CD4-positive, alpha-beta T cell treated with Interferon alpha-2 for 1 hour (primary cell): ENCODE measurements around the gene UBTFL1.
"Not testable (repeated sequence)": the region's sequence is repeated elsewhere in the genome, so short reads cannot be mapped to it uniquely, and the experiment has no call there.

Experiments used
- DNase-seq, 2 donors: peaks; one replicate each; pipeline ENCODE4 v3.0.0-alpha.2; 2020 to 2022

Gene UBTFL1

GRCh38 chr11:90085650-90086049 lies at the start of gene UBTFL1:
Gene UBTFL1, plus strand, starts transcription at chr11:90085950. Its CDS starts 0 bp downstream, at chr11:90085950.
- not testable (repeated sequence) for DNase-seq

GRCh38 chr11:90051591-90052209 lies 34.0 kb upstream of the UBTFL1 start:
- not testable (repeated sequence) for DNase-seq

- DNase-seq, result not testable (repeated sequence)
Observed at GRCh38 chr11:90052311-90052710, 33.4 kb upstream of the UBTFL1 start.

GRCh38 chr11:90053545-90053944 lies 32.2 kb upstream of the UBTFL1 start:
- DNase-seq, result not testable (repeated sequence)

GRCh38 chr11:90088731-90089130 lies 3.0 kb downstream of the UBTFL1 start:
- DNase-seq, result not testable (repeated sequence)

- not testable (repeated sequence) for DNase-seq
Observed at GRCh38 chr11:90095230-90095924, 9.6 kb downstream of the UBTFL1 start.

GRCh38 chr11:90098261-90098660 lies 12.5 kb downstream of the UBTFL1 start:
- not testable (repeated sequence) for DNase-seq

GRCh38 chr11:90100431-90100830 lies 14.7 kb downstream of the UBTFL1 start:
- DNase-seq, result no peak

GRCh38 chr11:90113541-90113940 lies 27.8 kb downstream of the UBTFL1 start:
- no peak for DNase-seq

- no peak for DNase-seq
Observed at GRCh38 chr11:90120191-90120590, 34.4 kb downstream of the UBTFL1 start.

GRCh38 chr11:90124371-90124770 lies 38.6 kb downstream of the UBTFL1 start:
- no peak for DNase-seq

GRCh38 chr11:90124946-90125345 lies 39.2 kb downstream of the UBTFL1 start:
- DNase-seq, result no peak

GRCh38 chr11:90133560-90134477 lies 48.1 kb downstream of the UBTFL1 start:
- no peak for DNase-seq

GRCh38 chr11:90134478-90135003 lies 48.8 kb downstream of the UBTFL1 start, which contains the start of gene NAALAD2:
Gene NAALAD2, plus strand, starts transcription at chr11:90134663. Its CDS starts 96 bp downstream, at chr11:90134759.
- DNase-seq, result no peak

GRCh38 chr11:90135016-90135415 lies 49.3 kb downstream of the UBTFL1 start:
- DNase-seq, result no peak
